SJCRH30 (cell line): Measurements from ENCODE around the gene UNC79. TPM values are rescaled to one million over a fixed set of nuclear protein-coding genes. Genes with fewer than 3 reads are reported as not detected.
A peak's percentile ranks its signal among the peaks of the same experiment; 100 is the strongest.

Experiments
- DNase-seq, 2 experiments: peaks; one replicate each; pipeline ENCODE4 v3.0.0-alpha.2; 2015 to 2020
- H3K27ac ChIP-seq: fragments of 250-450 bp; sonication (Bioruptor Pico); 2 replicates; pipeline ENCODE4 v1.5.1; 2020; ENCODE audit warnings: mild to moderate bottlenecking, moderate library complexity
- H3K27me3 ChIP-seq: fragments of 250-450 bp; sonication (Bioruptor Pico); 2 replicates; pipeline ENCODE4 v1.5.1; 2020; ENCODE audit warnings: mild to moderate bottlenecking, moderate library complexity
- H3K36me3 ChIP-seq: fragments of 250-450 bp; sonication (Bioruptor Pico); 2 replicates; pipeline ENCODE4 v1.5.1; 2020; ENCODE audit warnings: mild to moderate bottlenecking, moderate library complexity
- H3K4me1 ChIP-seq: fragments of 250-450 bp; sonication (Bioruptor Pico); 2 replicates; pipeline ENCODE4 v1.5.1; 2020; ENCODE audit warnings: mild to moderate bottlenecking, moderate library complexity
- H3K4me3 ChIP-seq: fragments of 250-450 bp; sonication (Bioruptor Pico); 2 replicates; pipeline ENCODE4 v1.5.1; 2020; ENCODE audit warnings: mild to moderate bottlenecking, moderate library complexity
- H3K9me3 ChIP-seq: fragments of 250-450 bp; sonication (Bioruptor Pico); replicated peaks from 2 replicates; pipeline ENCODE4 v1.5.1; 2020; ENCODE audit warnings: mild to moderate bottlenecking, moderate library complexity
- total RNA-seq: library from RNA; depleted of rRNA; stranded (reverse); fragments of >200 nt; shearing (Covaris generic); gene quantifications from 2 replicates; pipeline ENCODE4 v1.2.3, GENCODE V29; 2014

UNC79 gene
- total RNA-seq, 1 experiment from 2014 or later: not detected

DNA sequence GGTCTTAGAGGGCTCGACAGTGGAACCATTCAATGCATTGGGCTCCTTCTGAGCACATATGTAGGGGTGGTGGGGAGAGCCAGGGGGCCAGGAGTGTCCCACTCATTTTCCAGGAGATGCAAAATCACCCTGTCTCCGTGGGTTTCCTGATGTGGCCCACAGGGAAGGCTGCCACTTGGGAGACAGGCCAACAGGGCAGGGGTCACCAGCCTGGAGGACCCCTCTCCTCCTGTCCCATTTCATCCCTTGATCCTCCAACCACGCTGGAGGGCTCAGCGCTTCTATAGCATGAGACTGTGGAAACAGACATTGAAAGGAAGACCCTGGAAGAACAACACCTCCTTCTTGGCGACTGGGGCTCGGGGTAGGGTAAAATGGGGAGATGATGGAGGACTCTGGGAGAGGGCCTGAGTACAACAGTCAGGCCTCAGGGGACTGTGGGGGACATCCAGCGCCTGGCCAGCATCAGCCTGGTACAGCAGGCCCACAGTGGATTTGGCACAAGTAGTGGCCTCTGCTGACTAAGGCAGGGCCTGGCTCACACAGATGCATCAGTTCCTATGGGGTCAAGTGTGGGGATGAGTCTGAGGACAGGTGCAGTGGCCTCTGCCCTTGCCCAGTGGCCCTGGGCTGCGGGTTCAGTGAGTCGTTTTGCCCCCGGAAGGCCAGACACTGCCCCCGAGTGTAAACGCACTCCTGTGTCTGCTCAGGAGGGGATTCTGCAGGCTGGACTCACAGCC lies 289.5 kb downstream of the UNC79 start:
- Histone ChIP-seq H3K4me3 (no peak overlapping the region), H3K36me3 (no peaks in the 10 kb centered on the region), H3K27me3 (no peaks in the 10 kb centered on the region), H3K4me1 (no peaks in the 10 kb centered on the region), H3K9me3 (no peaks in the 10 kb centered on the region), H3K27ac (no peak overlapping the region)
- no peak for DNase-seq

DNA sequence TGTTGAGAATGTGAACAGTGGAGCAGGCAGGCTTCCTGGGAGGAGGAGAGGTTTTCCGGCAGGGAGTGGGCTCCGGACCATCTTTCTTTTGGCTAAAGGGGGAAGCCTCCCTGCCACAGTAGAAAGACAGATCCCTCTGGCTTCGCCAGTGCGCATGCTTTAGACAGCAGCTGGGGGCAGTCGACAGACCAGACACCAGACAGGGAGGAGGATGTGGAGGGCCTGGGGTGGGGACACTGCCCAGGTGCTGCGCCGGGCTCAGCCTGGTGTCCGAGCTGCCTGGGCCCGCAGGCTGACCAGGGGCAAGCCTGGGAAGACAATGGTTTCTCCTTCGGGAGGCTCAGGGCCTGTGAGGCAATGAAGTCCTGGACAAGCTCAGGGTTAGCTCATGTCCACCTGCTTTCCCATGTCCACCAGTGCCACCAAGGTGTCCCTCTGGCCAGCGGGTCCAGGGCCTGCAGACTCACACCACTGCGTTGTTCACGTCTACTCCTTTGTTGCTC lies 290.3 kb downstream of the UNC79 start:
- DNase-seq: no peak
- Histone ChIP-seq H3K4me3 (no peak overlapping the region), H3K9me3 (no peaks in the 10 kb centered on the region), H3K27me3 (no peaks in the 10 kb centered on the region), H3K36me3 (no peaks in the 10 kb centered on the region), H3K27ac (no peak overlapping the region), H3K4me1 (no peaks in the 10 kb centered on the region)

DNA sequence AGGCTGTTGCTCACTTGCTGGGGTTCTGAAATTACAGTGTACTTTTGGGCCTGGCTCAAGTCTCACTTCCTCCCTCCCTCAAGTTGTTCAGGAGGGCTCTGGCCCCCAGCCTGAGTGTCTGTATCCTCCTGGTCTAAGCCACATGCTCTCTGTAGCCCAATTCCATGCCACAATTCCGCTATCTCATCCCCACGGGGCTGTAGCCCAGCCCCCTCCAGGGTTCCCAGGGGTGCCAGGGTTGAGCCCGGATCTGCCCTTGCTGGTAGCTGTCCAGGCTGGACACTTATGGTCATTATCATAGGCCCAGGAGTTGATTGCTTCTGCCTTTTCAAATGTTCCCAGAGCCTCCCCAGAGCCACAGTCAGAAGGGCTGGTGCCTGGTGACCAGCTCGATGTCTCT lies 292.3 kb downstream of the UNC79 start:
- Histone ChIP-seq H3K36me3 (no peaks in the 10 kb centered on the region), H3K4me1 (no peaks in the 10 kb centered on the region), H3K27ac (no peak overlapping the region), H3K9me3 (no peaks in the 10 kb centered on the region), H3K4me3 (no peak overlapping the region), H3K27me3 (no peaks in the 10 kb centered on the region)
- no peak for DNase-seq

DNA sequence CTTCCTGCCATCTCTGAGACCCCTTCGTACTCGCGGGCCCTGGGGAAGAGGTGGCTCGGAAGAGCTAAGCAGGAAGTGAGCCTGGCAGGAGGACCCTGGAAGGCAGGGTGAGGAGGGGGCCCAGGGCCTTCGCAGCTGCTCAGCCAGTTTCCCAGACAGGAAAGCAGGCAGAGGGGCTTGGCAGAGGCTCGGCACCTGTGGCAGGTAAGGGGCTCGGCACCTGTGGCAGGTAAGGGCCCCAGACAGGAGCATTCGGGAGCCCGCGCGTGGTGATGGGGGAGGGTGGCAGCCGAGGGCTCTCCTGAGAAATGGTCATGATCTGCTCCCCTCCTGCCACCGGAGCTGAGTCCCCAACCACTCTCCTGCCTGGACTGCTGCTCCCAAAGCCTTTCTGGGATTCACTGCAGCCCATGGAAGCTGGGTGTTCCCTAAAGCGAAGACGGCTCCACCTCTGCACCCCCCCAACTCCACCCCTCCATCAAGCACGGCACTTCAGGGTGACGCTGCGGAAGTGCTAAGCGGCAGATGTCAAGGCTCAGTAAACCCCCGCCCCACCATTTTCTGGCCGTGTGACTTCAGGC lies 294.4 kb downstream of the UNC79 start:
- Histone ChIP-seq H3K27ac (no peak overlapping the region), H3K36me3 (no peaks in the 10 kb centered on the region), H3K4me1 (no peaks in the 10 kb centered on the region), H3K4me3 (no peak overlapping the region), H3K9me3 (no peaks in the 10 kb centered on the region), H3K27me3 (no peaks in the 10 kb centered on the region)
- no peak for DNase-seq

DNA sequence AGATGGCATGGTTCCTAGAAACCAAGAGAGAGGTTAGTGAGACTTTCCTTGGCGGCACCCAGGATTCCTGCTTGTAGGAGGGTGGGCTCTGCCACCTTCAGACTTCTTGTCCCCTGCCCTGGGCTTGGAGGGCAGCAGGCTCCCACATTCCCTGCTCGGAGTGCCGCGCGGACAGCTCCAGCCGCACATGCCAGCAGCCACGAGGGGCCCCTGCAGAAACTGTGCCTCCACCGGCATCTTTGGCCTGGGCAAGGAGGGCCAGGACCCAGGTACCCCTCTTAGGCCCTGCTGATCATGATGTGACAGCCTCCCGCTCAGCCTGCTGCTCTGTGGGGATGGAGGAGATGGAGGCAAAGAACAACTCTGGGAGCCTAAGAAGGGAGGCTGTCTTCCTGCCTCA lies 295.3 kb downstream of the UNC79 start:
- Histone ChIP-seq H3K27me3 (no peaks in the 10 kb centered on the region), H3K27ac (no peak overlapping the region), H3K4me3 (no peak overlapping the region), H3K4me1 (no peaks in the 10 kb centered on the region), H3K9me3 (no peaks in the 10 kb centered on the region), H3K36me3 (no peaks in the 10 kb centered on the region)
- no peak for DNase-seq

DNA sequence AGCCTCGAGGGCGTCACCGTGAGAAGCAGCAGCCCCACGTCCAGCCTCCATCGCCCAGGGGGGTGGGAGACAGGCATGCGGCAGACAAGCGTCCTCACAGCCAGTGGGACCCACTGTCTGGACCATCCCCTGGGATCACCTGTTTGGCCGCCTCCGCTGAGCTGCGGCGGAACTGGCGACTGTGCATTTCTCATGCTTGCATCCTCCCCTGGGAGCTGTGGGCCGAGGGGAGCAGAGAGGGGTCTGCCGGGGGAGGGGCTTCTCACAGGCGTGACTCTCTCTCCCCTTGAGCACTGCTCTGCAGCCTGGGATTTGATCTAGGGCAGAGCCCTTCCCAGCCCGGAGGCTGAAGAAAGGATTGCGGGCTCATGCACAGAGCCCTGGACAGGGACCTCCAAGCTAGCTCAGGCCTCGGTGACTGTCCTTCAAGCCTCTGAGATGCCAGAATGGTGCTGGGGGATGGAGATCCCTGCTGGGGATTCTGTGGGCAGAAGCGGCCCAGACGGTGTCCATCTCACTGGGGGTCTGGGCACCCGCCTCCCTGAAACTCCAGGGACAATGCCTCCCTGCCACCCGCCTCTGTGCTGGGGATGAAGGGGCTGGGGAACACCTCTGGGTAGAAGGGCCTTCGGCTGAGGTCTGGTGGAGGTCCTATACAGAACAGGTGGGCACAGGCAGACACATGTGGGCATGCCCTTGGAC lies 296.5 kb downstream of the UNC79 start:
- no peaks in the 10 kb centered on the region for H3K27me3 ChIP-seq
- no peaks in the 10 kb centered on the region for H3K36me3 ChIP-seq
- H3K27ac ChIP-seq: no peak overlapping the region
- H3K9me3 ChIP-seq: no peaks in the 10 kb centered on the region
- H3K4me3 ChIP-seq: no peak overlapping the region
- no peaks in the 10 kb centered on the region for H3K4me1 ChIP-seq
- no peak for DNase-seq

DNA sequence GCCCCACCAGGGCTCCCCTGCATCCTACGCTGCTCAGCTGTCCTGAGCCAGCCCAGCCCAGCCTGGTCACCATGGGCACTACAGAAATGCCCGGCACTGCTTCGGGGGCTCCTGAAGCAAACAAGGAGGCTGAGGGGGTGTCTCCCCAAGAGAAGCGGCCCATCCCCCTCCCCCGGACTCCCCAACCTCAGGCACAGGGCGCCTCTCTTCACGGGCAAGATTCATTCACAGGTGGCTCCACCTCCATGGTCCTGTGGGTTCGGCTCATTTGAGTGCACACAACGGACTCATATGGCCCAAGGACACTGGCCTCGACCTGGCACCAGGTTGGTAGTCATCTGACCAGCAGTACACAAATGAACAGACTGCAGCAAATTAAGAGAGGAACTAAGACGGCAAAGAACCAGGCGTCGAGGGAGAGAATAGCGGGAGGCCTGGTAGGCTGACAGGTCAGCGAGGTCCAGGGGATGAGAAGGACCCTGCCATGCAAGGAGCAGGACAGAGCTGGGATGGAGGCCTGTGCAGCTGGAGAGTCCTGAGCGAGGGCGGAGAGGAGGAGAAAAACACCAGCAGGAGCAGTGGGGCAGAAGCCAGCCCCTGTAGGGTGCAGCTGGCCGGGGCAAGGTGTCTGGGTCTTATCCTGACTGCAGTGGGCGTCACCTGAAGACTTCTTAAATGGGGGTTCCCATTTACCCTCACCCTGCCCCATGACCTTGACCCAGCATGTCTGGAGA lies 297.3 kb downstream of the UNC79 start:
- H3K4me1 ChIP-seq: no peaks in the 10 kb centered on the region
- no peak for DNase-seq
- no peak overlapping the region for H3K27ac ChIP-seq
- no peaks in the 10 kb centered on the region for H3K27me3 ChIP-seq
- no peak overlapping the region for H3K4me3 ChIP-seq
- no peaks in the 10 kb centered on the region for H3K9me3 ChIP-seq
- no peaks in the 10 kb centered on the region for H3K36me3 ChIP-seq

DNA sequence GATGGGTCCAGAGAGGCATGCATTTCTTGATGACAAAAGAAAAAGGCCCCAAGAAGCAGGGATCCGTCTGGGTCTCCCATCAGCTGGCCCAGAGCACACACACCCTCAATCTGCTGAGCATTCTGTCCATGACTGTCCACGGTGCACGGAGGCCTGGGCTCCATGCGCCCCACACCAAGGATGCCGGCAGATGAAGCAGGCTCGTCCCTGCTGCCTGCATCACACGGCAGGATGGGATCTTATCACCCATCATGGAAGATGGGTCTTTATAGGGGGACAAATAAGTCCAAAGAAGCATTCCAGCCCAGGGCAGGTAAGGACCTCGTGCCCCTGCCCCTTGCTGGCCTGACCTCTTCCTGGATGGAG lies 297.9 kb downstream of the UNC79 start:
- Histone ChIP-seq H3K27ac (no peak overlapping the region), H3K4me1 (no peaks in the 10 kb centered on the region), H3K4me3 (no peak overlapping the region), H3K9me3 (no peaks in the 10 kb centered on the region), H3K27me3 (no peaks in the 10 kb centered on the region), H3K36me3 (no peaks in the 10 kb centered on the region)
- no peak for DNase-seq

DNA sequence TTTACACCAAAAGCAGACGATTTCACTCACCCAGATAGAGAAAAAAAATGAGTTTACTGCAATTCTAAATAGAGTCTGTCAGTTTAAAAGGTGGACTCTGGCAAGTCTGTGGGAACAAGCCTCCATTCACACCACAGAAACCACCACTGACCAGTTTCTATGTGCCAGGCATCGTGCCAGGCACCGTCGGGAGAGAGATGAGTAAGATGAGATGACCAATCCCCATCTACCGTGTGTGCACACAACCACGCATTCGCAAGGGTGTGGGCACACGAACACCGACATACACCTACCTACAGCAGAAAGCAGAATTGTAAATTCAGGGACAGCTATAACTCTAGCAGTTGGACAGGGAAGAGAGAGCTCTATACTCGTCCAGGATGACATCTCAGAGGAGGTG lies 299.3 kb downstream of the UNC79 start:
- H3K4me3 ChIP-seq: no peak overlapping the region
- no peaks in the 10 kb centered on the region for H3K36me3 ChIP-seq
- no peak overlapping the region for H3K27ac ChIP-seq
- DNase-seq: no peak
- no peaks in the 10 kb centered on the region for H3K9me3 ChIP-seq
- H3K4me1 ChIP-seq: no peaks in the 10 kb centered on the region
- no peaks in the 10 kb centered on the region for H3K27me3 ChIP-seq

DNA sequence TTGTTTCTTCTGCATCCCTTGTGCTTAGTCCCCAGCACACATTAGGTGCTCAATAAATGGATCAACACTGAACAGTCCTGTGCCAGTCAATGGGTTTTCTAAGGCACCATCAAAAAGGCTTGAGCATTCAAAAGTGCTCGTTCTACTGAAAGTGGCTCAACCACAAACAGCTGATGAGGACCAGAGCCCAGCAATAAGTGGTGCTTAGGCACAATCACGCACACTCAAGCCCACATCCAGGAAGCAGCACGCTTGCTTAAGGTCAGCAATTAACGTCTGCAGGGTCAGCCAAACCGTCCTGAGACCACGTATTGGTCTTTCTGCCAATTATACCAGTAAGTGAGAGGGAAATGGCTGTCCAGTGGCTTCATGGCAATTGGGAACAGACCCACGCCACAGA lies 301.0 kb downstream of the UNC79 start:
- Histone ChIP-seq H3K27ac (no peak overlapping the region), H3K4me3 (no peak overlapping the region), H3K9me3 (no peaks in the 10 kb centered on the region), H3K36me3 (no peaks in the 10 kb centered on the region), H3K4me1 (no peaks in the 10 kb centered on the region), H3K27me3 (no peaks in the 10 kb centered on the region)
- no peak for DNase-seq

DNA sequence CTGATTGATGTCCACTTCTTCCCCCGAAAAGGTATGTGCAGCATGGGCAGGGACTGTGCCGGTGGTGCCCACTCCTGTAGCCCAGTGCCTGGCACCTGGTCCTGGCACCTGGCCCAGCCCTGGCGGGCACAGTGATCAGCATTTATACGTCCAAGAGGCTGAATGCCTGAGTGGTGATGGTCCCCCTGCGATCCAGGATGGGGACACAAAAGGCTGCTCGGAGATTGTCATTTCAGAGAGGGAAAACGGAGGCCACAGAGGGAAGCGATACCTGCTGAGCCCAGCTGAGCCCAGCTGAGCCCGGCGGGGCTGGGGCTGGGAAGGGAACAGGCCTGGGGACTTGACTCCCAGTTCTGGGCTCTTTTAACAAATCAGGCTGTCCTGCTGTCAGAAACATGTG lies 301.8 kb downstream of the UNC79 start:
- Histone ChIP-seq H3K9me3 (no peaks in the 10 kb centered on the region), H3K27me3 (no peaks in the 10 kb centered on the region), H3K36me3 (no peaks in the 10 kb centered on the region), H3K4me3 (no peak overlapping the region), H3K4me1 (no peaks in the 10 kb centered on the region), H3K27ac (no peak overlapping the region)
- no peak for DNase-seq

DNA sequence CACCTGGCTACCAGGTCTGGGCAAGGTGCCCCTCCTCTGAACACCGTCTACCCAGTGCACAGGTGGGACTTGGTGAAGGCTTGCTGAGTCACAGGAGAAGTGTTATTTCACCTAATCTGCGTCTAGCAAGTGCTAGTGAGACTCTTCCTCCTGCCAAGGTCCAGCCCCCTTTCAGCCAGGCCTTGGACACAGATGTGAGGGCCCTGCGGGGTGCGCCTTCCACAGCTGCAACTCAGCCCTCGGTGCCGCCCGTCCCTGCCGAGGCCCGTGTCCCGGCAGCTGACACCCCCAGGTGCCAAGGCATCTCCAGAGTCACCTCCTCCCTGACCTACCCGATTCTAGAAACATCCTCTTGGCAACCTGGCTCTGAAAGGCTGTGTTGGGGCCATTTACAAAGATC lies 302.5 kb downstream of the UNC79 start:
- Histone ChIP-seq H3K9me3 (no peaks in the 10 kb centered on the region), H3K4me1 (no peaks in the 10 kb centered on the region), H3K27me3 (no peaks in the 10 kb centered on the region), H3K27ac (no peak overlapping the region), H3K4me3 (no peak overlapping the region), H3K36me3 (no peaks in the 10 kb centered on the region)
- DNase-seq: no peak

DNA sequence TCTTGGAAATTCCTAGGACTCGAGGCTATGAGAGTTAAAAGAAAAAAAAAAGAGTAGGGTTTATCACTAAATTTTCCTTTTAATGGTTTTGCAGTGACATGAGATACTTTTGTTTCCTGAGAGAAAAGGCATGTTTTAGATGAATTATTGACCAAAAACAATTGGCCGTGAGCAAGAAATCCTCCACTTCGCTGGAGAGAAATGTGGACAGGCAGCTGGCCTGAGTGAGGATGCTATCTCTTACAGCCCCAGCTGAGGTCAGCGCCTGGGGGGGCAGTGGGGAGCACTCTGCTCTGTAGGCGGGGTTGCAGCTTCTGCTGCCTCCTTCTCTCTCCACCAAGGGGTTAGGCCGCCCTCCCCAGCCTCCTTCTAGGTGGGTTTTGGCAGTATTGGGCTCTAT lies 302.9 kb downstream of the UNC79 start:
- H3K9me3 ChIP-seq: no peaks in the 10 kb centered on the region
- no peak overlapping the region for H3K27ac ChIP-seq
- no peaks in the 10 kb centered on the region for H3K27me3 ChIP-seq
- no peaks in the 10 kb centered on the region for H3K36me3 ChIP-seq
- no peak for DNase-seq
- no peak overlapping the region for H3K4me3 ChIP-seq
- no peaks in the 10 kb centered on the region for H3K4me1 ChIP-seq

DNA sequence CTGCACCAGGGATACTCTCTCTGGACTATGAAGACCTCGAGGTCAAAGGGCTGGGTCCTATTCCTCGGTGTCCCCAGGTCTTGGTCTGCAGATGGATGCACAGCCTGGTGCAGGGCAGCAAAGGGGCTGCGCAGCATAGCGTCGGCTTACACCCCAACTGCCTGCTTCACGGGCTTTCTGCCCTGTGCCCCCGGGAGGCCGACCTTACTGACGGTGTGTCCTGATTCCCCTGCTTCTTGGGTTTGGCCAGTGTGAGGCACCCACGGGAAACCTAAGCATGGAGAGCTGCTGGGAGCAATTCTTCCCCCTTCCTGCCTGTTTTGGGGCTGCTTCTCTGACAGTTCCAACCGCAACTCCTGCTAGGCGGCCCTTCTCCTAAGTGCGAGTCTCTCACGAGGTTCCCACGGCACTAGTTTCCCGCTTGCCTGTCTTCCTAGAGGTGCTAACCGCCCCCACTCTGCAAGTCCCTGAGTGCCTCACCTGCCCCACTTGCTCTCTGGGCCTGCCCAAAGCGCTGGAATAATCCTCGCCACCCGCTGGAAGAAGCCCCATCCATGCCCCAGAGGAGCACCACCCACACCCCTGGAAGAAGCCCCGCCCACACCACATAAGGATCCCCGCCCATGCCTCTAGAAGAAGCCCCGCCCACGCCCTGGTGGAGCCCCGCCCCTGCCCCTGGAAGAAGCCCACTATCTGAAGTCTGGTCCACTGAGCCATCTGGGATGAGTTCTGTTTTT lies 303.5 kb downstream of the UNC79 start:
- DNase-seq: peak in 1 of 2 experiments; percentile 13
- no peak overlapping the region for H3K4me3 ChIP-seq
- no peaks in the 10 kb centered on the region for H3K27me3 ChIP-seq
- H3K36me3 ChIP-seq: no peaks in the 10 kb centered on the region
- H3K4me1 ChIP-seq: no peaks in the 10 kb centered on the region
- no peak overlapping the region for H3K27ac ChIP-seq
- H3K9me3 ChIP-seq: no peaks in the 10 kb centered on the region
